Measurements from ENCODE around the gene VPS29. TPM values are rescaled to one million over a fixed set of nuclear protein-coding genes. Genes with fewer than 3 reads are reported as not detected.

VPS29 gene
- total RNA-seq, 3 donors from 2014 or later (not counting 1 experiment from before 2014, with no cell fraction given) = 94.3 to 115 (median 99.6) TPM

DNA sequence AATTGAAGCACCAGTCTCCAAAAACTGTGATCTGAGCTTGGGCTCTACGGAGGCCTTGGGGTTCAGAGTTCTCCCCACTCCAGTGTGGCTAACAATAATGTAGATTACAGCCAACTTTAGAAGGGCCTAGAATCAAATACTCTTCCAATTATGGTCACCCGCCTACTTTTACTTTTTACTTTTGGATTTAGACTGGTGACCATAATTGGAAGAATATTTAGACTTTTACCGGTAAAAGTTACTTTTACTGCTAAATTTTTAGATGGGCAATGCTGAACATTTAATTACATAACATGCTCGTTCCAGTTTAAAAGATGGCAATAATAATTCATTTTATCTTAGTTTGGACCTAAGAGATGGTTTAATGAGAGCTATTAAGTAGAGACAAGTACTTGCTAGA, 42.1 kb upstream of the VPS29 start:
- Mint-ChIP-seq H3K4me1 (peaks cover 29 to 32% of the 10 kb centered on the region in 2 donors), H3K27ac (peak overlapping the region; percentile 67), H3K36me3 (no peaks in the 10 kb centered on the region), H3K4me3 (no peak overlapping the region), H3K9me3 (no peaks in the 10 kb centered on the region), H3K27me3 (ENCODE audit: low read depth in 2 of 2) (no peaks in the 10 kb centered on the region)
- TF ChIP-seq, protein P1, sequence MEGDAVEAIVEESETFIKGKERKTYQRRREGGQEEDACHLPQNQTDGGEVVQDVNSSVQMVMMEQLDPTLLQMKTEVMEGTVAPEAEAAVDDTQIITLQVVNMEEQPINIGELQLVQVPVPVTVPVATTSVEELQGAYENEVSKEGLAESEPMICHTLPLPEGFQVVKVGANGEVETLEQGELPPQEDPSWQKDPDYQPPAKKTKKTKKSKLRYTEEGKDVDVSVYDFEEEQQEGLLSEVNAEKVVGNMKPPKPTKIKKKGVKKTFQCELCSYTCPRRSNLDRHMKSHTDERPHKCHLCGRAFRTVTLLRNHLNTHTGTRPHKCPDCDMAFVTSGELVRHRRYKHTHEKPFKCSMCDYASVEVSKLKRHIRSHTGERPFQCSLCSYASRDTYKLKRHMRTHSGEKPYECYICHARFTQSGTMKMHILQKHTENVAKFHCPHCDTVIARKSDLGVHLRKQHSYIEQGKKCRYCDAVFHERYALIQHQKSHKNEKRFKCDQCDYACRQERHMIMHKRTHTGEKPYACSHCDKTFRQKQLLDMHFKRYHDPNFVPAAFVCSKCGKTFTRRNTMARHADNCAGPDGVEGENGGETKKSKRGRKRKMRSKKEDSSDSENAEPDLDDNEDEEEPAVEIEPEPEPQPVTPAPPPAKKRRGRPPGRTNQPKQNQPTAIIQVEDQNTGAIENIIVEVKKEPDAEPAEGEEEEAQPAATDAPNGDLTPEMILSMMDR (IDR thresholded peaks at IDR 0.05) = no peak
- no peak overlapping the region for H3K27ac ChIP-seq (ENCODE audit: low read length)
- no peaks in the 10 kb centered on the region for H3K9me3 ChIP-seq (ENCODE audit: control insufficient read depth, insufficient read depth, low read length)
- ATAC-seq (no peak), DNase-seq (no peak)
- intact Hi-C loops (cut with micrococcal nuclease) = no loop called here
- H3K4me1 ChIP-seq (ENCODE audit: control insufficient read depth, insufficient read depth, low read length) = no peaks in the 10 kb centered on the region
- 100% methylated on average over 1 of the region's 4 CpGs for WGBS (ENCODE audit: insufficient coverage)
- no peak overlapping the region for H3K4me3 ChIP-seq (ENCODE audit: low read length)
- H3K27me3 ChIP-seq (ENCODE audit: control insufficient read depth, insufficient read depth, low read length) = no peaks in the 10 kb centered on the region
- peaks cover 31% of the 10 kb centered on the region for H3K36me3 ChIP-seq (ENCODE audit: control insufficient read depth, insufficient read depth, low read length)

DNA sequence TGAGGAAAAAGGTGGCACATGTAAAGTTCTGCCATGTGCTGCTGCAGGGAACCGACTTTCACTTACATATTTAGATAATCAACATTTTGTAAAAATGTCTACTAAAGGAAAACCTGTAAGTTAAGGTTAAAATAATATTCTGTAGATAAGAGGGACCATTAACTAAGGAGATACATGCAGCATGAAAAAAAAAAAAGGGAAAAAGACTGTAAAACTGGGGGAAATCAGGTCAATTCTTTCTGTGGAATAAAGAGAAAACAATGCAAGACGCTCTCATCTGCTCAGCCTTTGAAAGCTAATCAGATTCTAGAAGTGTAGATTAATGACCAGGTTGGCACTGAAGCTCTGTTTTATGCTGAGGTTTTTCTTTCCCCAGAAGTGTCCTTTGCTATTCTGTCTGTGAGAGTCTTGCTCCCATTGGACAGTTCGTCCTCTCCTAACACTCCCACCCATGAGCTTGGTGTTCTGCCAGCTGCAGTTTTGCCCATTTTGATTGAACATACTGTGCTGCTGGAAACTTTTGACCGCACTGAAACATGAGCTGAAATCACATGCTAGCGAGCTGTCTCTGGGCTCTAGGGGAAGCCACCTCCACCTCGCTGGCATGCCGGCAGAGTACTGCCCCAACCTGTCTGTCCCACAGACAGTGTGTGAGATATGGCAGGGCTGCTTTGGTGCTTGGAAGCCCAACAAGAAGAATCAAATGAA, 41.5 kb upstream of the VPS29 start:
- peaks cover 32% of the 10 kb centered on the region for H3K36me3 ChIP-seq (ENCODE audit: control insufficient read depth, insufficient read depth, low read length)
- WGBS (ENCODE audit: insufficient coverage) = 90% methylated on average over 6 of the region's 7 CpGs
- ATAC-seq (no peak), DNase-seq (no peak)
- no peak overlapping the region for H3K27ac ChIP-seq (ENCODE audit: low read length)
- intact Hi-C loops (cut with micrococcal nuclease) = no loop called here
- no peaks in the 10 kb centered on the region for H3K36me3 Mint-ChIP-seq
- TF ChIP-seq, protein P1 (IDR thresholded peaks at IDR 0.05) = no peak
- H3K4me1 Mint-ChIP-seq = peaks cover 30 to 36% of the 10 kb centered on the region in 2 donors
- no peaks in the 10 kb centered on the region for H3K9me3 ChIP-seq (ENCODE audit: control insufficient read depth, insufficient read depth, low read length)
- no peaks in the 10 kb centered on the region for H3K4me1 ChIP-seq (ENCODE audit: control insufficient read depth, insufficient read depth, low read length)
- H3K4me3 ChIP-seq (ENCODE audit: low read length) = no peak overlapping the region
- H3K27me3 ChIP-seq (ENCODE audit: control insufficient read depth, insufficient read depth, low read length) = no peaks in the 10 kb centered on the region
- no peaks in the 10 kb centered on the region for H3K9me3 Mint-ChIP-seq
- H3K27me3 Mint-ChIP-seq (ENCODE audit: low read depth in 2 of 2) = no peaks in the 10 kb centered on the region
- H3K4me3 Mint-ChIP-seq = no peak overlapping the region
- H3K27ac Mint-ChIP-seq = peak overlapping the region; percentile 67

DNA sequence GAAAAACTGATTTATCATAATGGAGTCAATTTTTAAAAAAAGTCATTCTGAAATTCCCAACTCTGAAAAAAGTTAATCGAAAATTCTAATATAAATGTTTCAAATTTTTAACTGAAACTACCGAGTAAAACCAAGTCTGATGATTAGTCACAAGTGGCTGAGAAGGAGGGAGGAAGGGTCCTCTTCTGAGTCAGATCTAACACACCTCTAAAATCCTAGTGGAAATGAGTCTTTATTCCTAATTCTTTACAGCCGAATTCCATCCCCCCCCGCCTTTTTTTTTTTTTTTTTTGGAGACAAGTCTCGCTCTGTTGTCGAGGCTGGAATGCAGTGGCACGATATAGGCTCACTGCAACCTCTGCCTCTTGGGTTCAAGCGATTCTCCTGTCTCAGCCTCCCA, 38.1 kb upstream of the VPS29 start:
- no peaks in the 10 kb centered on the region for H3K9me3 ChIP-seq (ENCODE audit: control insufficient read depth, insufficient read depth, low read length)
- peaks cover 52% of the 10 kb centered on the region for H3K36me3 ChIP-seq (ENCODE audit: control insufficient read depth, insufficient read depth, low read length)
- DNase-seq (no peak), ATAC-seq (no peak)
- Mint-ChIP-seq H3K4me3 (no peak overlapping the region), H3K4me1 (peaks cover 15 to 19% of the 10 kb centered on the region in 2 donors), H3K27ac (no peak overlapping the region), H3K9me3 (no peaks in the 10 kb centered on the region), H3K27me3 (ENCODE audit: low read depth in 2 of 2) (no peaks in the 10 kb centered on the region), H3K36me3 (no peaks in the 10 kb centered on the region)
- H3K4me3 ChIP-seq (ENCODE audit: low read length) = no peak overlapping the region
- H3K27me3 ChIP-seq (ENCODE audit: control insufficient read depth, insufficient read depth, low read length) = no peaks in the 10 kb centered on the region
- 94% methylated on average over 6 of the region's 8 CpGs for whole genome bisulfite sequencing (ENCODE audit: insufficient coverage)
- TF ChIP-seq, protein P1 (IDR thresholded peaks at IDR 0.05) = no peak
- no peaks in the 10 kb centered on the region for H3K4me1 ChIP-seq (ENCODE audit: control insufficient read depth, insufficient read depth, low read length)
- H3K27ac ChIP-seq (ENCODE audit: low read length) = no peak overlapping the region
- intact Hi-C loops (cut with micrococcal nuclease) = no loop called here

Data from natural killer cell (primary cell).